GM21717 (cell line): ENCODE results near the gene LRTM2.

ENCODE experiments used
- ATAC-seq: cut with Tn5 transposase; IDR thresholded peaks from one replicate; pipeline ENCODE4 v1.9.1; 2021; ENCODE audit warnings: mild to moderate bottlenecking, moderate library complexity; ENCODE audit not compliant: unreplicated experiment

LRTM2 gene

DNA sequence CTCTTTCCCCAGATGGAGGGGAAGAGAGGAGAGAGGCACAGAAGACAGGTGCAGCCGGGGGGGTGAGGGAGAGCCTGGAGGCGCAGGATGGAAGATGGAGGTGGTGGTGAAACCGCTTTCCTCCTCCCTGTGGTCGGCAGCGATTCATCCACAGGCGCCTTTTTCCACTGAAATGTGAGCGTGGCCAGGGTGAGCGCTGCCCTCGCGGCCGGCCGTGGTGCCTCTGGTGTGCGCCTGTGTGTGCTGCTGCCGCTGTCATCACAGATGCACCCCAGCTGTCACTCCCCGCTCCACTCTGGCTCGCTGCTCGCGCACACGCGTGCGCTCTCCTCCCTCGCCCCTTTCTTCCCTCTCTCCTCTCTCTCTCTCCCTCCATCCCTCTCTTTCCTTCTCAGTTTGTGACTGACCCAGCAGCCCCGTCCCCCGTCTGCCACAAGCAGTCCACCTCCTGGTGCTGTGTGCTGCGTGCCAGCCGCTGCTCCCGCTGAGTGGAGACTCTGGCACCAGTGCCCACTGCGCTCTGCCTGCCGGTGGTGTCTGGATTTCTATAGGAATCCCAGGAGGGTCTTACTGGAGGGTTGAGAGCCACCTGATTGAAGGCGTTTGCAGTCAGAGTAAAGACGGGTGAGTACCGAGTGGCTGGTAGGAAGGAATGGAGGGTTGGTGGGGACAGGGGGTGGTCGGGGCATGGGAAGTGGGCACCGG is at the start of gene LRTM2:
TSS of gene LRTM2 (plus strand) at position 375 of the 705 bp plus-strand sequence. CDS start 7,584 bp downstream, outside the sequence.
- no peak for ATAC-seq

DNA sequence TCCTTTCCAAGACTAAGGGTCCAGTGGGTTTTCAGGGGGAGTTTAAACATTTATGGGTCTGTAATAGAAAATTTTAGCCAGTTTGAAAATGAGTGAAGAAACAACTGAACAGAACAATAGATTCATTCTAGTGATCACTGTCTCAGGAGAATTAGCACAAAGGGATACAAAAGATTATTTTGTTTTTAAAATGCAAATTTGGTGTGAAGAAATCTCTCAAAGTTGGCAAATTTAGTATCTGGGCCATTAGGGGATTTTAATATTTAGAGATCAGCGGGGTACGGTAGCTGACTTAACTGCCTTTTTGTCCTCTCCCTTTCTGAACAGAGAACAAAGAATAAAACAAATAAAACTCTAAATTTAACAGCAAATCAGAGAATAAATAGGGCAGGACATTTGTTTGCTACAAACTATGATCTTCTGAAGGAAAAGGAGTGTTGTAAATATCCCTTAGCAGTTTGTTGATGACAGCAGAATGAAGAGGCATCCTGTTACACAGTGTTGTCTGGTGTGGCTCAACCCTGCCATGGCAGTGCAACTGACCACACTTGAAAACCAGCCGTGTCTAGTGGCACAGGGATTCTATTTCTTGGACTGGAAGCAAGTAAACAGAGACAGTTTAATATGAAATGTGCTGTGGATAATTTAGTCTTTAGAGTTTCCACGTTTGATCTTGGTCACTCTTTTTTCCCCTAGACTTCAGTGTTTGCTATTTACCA is 46.3 kb upstream of the LRTM2 start:
- no peak for ATAC-seq

DNA sequence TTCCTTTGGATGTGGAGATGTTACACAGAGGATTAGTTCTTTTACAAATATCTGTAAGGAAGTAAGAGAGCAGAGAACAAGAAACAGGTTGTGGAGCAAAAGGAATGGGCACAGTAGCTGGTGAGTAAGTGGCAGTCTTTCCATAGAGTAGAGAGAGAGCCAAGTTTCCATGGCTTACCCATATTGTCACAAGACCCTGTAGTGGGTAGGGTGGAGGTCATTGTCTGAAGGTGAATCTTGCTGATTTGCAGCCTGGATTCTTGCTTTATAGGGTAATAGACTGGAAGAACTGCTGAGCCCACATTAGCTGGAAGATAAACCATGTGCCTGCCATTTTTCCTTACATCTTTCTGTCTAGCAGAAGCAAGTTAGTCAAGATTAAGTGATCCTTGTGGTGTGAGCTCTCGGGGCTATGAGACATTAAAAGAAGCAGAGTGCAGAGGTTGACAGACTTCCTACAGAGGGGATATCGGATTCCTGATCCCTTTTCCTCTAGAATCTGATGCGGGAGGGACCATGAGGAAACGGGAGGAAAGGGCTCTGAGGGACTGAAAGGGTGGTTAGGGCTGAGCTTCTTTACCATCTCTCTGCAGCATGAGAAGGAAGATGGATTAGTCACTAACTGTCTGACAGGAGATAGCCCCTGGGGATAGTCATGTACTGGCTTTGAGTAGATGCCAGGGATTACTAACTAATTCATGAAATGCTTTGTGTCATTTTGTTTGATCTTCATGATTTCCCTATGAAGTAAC is 44.0 kb upstream of the LRTM2 start:
- no peak for ATAC-seq

GRCh38 chr12:1777798-1778197 is 42.6 kb upstream of the LRTM2 start:
- ATAC-seq: no peak

DNA sequence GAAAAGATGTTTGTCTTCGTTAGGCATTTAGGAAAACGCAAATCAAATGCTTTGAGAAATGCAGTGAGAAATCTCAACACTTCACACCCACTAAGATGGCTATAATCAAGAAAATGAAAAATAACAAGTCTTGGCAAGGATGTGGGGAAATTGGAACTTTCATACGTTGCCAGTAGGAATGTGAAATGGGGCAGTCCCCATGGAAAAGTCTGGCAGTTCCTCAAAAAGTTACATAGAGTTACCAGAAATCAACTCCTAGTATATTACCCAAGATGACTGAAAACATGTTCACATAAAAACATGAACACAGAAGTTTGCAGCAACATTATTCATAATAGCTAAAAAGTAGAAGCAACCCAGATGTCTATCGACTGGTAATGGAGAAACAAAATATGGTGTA is 41.5 kb upstream of the LRTM2 start:
- ATAC-seq: no peak

DNA sequence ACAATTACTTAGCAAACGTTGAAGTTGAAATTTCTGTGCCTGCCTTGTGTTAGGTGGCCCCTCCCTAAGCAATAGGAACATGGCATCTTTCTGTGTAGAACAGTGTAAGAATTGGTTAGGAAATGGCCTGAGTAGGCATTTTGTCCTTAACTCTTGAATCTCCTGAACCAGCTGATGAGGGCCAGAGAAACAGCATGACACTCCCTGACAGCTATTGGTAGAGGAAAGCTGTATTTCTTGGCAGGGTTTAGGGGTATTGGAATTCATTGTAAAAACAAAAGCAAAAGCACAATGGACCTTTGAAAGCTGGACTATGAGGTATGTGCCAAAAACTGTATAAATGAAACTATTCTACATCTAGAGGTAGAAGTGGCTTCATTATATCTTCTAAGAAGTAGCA is 40.6 kb upstream of the LRTM2 start:
- no peak for ATAC-seq

DNA sequence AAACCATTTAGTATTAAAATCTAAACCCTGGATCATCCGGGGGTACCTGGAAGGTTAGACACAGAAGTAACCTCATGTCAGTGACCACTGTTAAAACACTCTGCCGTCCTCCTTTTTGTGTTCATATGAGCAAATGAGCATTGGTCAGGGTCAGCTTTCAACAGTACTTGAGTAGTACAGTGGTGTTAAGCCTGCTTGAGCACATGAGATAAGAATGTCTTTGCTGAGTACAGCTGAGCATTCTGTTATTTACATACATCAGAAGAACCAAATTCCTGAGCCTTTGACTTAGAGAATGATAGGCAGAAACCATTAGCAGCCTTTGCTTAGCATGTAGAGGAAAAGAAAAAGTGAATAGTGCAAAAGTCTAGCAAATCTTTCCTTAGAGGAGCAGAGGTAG is 38.6 kb upstream of the LRTM2 start:
- no peak for ATAC-seq

DNA sequence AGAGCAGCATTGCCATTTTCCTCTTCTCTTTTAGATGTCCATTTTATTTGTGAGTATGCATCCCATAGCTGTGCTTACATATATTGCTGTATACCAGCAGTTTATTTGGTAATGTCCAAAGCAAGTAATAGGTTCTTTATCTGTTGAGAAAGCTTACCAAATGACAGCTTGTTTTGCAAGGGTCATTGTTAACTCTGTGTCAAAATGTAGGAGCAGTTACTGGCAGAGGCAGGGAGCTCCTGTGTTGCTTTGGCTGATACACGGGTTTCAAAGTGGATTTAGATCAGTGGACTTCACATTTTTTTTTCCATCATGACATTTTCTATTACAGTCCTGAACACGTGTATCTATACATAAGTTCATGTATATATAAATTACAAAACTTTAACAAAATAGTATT is 38.1 kb upstream of the LRTM2 start:
- no peak for ATAC-seq

- ATAC-seq: no peak
Measured at GRCh38 chr12:1787714-1788113, 32.7 kb upstream of the LRTM2 start.

DNA sequence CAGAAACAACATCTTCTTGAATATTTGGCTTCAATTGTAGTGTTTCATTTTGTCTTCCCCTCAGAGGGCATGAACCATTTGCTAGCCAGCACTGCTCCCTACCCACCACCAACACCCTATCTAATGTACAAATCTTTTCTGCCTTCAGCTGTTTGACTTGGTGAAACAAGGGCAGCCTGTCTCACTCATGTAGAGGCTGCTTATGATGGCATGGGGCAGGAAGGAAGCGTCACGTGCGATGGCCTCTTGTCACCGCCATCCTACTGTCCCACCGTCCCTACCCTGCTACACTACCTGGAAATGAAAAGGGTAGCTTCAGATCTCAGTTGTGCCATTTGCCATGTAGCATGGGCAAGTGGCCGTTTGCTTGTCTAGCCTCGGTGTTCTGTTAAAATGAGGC is 29.9 kb upstream of the LRTM2 start:
- no peak for ATAC-seq

- no peak for ATAC-seq
Measured at GRCh38 chr12:1791104-1791841, 29.1 kb upstream of the LRTM2 start.

GRCh38 chr12:1792406-1792805 is 28.0 kb upstream of the LRTM2 start:
- no peak for ATAC-seq

- no peak for ATAC-seq
Measured at GRCh38 chr12:1793426-1794210, 26.7 kb upstream of the LRTM2 start.

DNA sequence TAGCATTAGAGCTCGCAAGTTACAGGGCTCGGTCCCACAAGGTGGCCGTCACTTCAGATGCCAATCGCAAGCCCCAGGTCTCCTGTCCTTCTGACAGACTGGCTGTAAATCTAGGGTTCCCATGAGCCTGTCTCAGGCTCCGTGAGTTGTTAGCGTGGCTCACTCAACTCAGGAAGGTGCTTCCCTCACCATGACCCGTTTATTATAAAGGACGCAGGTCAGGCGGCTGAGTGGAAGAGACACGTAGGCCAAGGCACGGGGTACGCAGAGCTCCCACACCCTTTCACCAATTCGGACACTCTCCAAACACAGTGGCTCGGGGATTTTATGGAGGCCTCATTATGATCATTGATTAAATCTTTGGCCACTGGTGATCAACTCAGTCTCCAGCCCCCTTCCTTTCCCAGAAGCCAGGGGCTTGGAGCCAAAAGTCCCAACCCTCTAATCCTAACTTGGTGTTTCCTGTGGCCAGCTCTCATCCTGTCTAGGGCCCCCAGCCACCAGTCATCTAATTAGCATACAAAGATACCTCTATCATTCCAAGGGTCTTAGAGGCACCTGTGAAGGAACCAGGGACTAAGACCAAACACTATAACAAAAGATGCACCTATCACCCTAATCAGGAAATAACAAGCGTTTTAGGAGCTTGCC is 25.8 kb upstream of the LRTM2 start:
- no peak for ATAC-seq

GRCh38 chr12:1795221-1795784 is 25.1 kb upstream of the LRTM2 start:
- no peak for ATAC-seq

DNA sequence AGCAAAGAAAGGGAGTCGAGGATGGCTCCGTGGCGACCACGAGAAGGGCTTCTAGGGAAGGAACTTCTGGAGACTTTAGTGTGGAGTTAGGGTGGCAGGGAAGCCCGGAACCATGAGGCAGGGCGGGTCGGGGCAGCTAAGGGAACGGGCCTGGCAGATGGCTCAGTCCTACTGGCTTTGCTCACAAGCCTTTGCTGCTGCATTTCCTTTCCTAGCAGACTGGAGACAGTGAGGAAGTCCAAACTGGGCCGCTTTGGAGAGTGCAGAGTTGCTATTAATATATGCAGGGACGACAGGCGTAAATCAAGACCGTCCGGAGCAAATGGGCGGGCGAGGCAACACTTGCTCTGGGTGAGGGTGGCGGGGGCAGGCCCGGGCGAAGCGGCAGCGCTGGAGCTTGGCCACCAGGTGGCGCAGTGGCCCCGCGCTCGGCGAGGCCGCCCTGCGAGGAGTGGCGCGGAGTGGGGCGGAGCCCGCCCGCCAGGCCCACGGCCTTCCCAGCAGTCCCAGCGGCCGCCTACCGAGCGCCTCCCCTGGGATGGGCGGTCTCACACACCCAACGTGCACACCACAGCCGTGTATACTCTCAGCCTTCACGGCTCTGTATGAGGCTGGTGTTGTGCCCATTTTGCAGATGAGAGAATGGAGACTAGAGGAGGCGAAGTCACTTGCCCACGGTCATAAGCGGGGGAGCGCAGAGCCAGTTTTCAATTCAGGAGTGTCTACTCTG is 24.4 kb upstream of the LRTM2 start:
- ATAC-seq: peak; percentile 93

DNA sequence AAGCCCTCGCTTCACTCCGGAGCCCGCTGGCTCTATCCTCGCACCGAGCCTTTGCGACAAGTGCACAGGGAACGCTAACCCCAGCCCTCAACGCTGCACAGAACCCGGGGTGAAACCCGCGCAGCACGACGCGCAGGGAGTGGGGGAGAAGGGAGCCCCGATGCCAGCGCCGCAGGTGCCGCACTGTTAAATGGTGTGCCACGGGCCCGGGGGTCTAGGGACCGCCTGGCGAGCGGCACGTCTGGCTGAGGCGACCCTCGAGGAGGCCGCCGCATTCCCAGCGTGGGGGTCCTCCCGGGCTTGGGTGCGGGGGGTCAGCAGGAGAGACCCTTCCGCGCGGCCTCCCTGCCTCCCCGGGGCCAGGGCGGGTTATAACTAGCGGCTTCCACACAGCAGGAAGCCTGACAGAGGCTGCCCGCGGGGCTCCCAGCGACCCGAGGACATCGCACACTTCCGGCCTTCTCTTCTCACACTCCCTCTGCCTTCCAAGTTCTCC is 23.8 kb upstream of the LRTM2 start:
- ATAC-seq: peak; percentile 18

GRCh38 chr12:1797011-1797901 is 23.1 kb upstream of the LRTM2 start:
- ATAC-seq: no peak
